OCI-LY1 (cell line): ENCODE measurements around the gene NCAPH2.

Experiments
- H2AFZ ChIP-seq: fragments of 200-600 bp; sonication (generic), shearing (Covaris generic); 2 replicates; pipeline ENCODE4 v1.6.0; 2014; ENCODE audit warnings: antibody characterized with exemption, mild to moderate bottlenecking, low read length
- H3F3A ChIP-seq: fragments of 200-600 bp; sonication (generic), shearing (Covaris generic); 2 replicates; pipeline ENCODE4 v1.6.0; 2014; ENCODE audit warnings: mild to moderate bottlenecking, antibody characterized with exemption, low read length, moderate library complexity; ENCODE audit not compliant: insufficient read depth
- H3K27ac ChIP-seq: fragments of 200-600 bp; sonication (generic); 2 replicates; pipeline ENCODE4 v1.5.1; 2014; ENCODE audit warnings: low read length, mixed run types, mild to moderate bottlenecking, low read depth; ENCODE audit not compliant: poor library complexity, severe bottlenecking
- H3K27me3 ChIP-seq: fragments of 200-600 bp; sonication (generic); 2 replicates; pipeline ENCODE4 v1.6.0; 2014; ENCODE audit warnings: antibody characterized with exemption, mild to moderate bottlenecking, low read length, moderate library complexity; ENCODE audit not compliant: insufficient read depth
- H3K36me3 ChIP-seq: fragments of 200-600 bp; sonication (generic); 2 replicates; pipeline ENCODE4 v1.6.1; 2014; ENCODE audit warnings: mild to moderate bottlenecking, antibody characterized with exemption, low read length, moderate library complexity, mixed read lengths; ENCODE audit not compliant: insufficient read depth
- H3K4me1 ChIP-seq: fragments of 200-600 bp; sonication (generic); 2 replicates; pipeline ENCODE4 v1.5.1; 2014; ENCODE audit warnings: mild to moderate bottlenecking, low read length, moderate library complexity; ENCODE audit not compliant: insufficient read depth, severe bottlenecking
- H3K4me2 ChIP-seq: fragments of 200-600 bp; sonication (generic), shearing (Covaris generic); 2 replicates; pipeline ENCODE4 v1.6.1; 2014; ENCODE audit warnings: low read length
- H3K4me3 ChIP-seq: fragments of 200-600 bp; sonication (generic); 2 replicates; pipeline ENCODE4 v1.5.1; 2014; ENCODE audit warnings: low read length, low read depth, mild to moderate bottlenecking, mixed read lengths; ENCODE audit not compliant: poor library complexity, severe bottlenecking
- H3K79me2 ChIP-seq: fragments of 200-600 bp; shearing (Covaris generic); 2 replicates; pipeline ENCODE4 v1.6.1; 2016; ENCODE audit warnings: mixed run types, low read length, mixed read lengths; ENCODE audit not compliant: insufficient read depth
- H3K9ac ChIP-seq: fragments of 200-600 bp; sonication (generic), shearing (Covaris generic); 2 replicates; pipeline ENCODE4 v1.6.1; 2014; ENCODE audit warnings: mild to moderate bottlenecking, low read length, mixed read lengths
- H3K9me2 ChIP-seq: fragments of 200-600 bp; sonication (generic), shearing (Covaris generic); 2 replicates; pipeline ENCODE4 v1.6.1; 2014; ENCODE audit warnings: low read depth, mild to moderate bottlenecking, low read length, mixed read lengths
- H3K9me3 ChIP-seq: fragments of 200-600 bp; shearing (Covaris generic); 2 replicates; pipeline ENCODE4 v1.6.1; 2014; ENCODE audit warnings: low read length, mixed read lengths
- H4K20me1 ChIP-seq: fragments of 200-600 bp; sonication (generic), shearing (Covaris generic); 2 replicates; pipeline ENCODE4 v1.6.0; 2016; ENCODE audit warnings: mild to moderate bottlenecking, low read length; ENCODE audit not compliant: insufficient read depth
- EZH2 ChIP-seq: fragments of 200-600 bp; sonication (generic), shearing (Covaris generic); IDR thresholded peaks from 2 replicates; pipeline ENCODE4 v1.8.0; 2017; ENCODE audit warnings: borderline replicate concordance, mixed run types, mild to moderate bottlenecking, antibody characterized with exemption, low read length, moderate library complexity, mixed read lengths
- TF ChIP-seq, protein P1 (sequence below): fragments of 200-600 bp; sonication (generic), shearing (Covaris generic); IDR thresholded peaks from 2 replicates; pipeline ENCODE4 v1.5.1; 2017; ENCODE audit warnings: mild to moderate bottlenecking, antibody characterized with exemption, low read length, moderate library complexity, mixed read lengths

The NCAPH2 gene

DNA sequence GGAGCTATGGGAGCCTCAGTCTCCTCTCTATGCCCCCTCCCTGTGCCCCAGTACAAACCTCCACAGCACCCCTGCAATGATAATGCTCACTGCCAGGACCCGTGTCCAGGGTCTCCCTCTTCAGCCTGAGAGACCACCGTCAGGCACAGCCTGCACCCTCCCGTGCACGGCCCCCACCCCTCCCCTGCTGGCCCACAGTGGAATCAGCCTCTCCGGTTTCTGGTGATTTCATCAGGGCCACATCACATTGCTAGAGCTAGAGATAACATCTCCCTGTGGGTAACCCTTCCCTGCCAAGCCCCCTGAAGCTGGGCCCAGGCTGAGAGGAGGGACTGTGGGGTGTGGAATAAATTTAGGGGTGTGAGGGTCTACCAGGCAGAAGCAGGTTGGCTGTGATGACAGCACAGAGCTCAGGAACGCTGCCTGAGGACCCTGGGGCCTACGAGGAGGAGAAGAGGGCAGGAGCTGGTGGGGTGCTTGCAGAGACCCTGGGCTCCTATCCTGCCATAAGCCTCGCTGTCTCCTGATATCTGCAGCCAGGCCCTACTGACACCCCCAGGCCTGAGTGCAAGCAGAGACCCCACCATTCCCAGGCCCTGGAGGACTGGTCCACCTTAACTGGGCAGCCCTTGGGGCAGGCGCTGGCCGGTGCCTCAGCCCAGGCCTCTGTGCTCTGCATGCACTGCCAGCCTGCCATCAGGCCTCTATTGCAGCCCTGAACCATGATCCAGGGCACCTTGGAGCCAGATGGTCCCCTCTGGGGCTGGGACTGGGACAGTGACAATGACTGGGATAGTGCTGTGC, 37.7 kb downstream of the NCAPH2 start, which contains the start of gene KLHDC7B:
Gene KLHDC7B (plus strand): TSS at position 378 of the 804 bp plus-strand sequence. CDS start 345 bp downstream, at position 723.
- Histone ChIP-seq H3K4me2 (no peak within 1 kb of the TSS), H3F3A (peaks cover 2% of the 10 kb centered on the region; the same call in 1 of the 2 replicates), H3K27me3 (no peaks in the 10 kb centered on the region), H3K9me3 (no peaks in the 10 kb centered on the region), H2AFZ (no peak within 1 kb of the TSS), H3K36me3 (no peaks in the 10 kb centered on the region), H3K79me2 (no peaks in the 10 kb centered on the region), H3K4me1 (peaks cover 43% of the 10 kb centered on the region), H3K27ac (no peak within 1 kb of the TSS), H3K9me2 (no peaks in the 10 kb centered on the region), H3K9ac (no peak within 1 kb of the TSS), H4K20me1 (no peaks in the 10 kb centered on the region), H3K4me3 (no peak within 1 kb of the TSS)
- TF ChIP-seq, protein P1, sequence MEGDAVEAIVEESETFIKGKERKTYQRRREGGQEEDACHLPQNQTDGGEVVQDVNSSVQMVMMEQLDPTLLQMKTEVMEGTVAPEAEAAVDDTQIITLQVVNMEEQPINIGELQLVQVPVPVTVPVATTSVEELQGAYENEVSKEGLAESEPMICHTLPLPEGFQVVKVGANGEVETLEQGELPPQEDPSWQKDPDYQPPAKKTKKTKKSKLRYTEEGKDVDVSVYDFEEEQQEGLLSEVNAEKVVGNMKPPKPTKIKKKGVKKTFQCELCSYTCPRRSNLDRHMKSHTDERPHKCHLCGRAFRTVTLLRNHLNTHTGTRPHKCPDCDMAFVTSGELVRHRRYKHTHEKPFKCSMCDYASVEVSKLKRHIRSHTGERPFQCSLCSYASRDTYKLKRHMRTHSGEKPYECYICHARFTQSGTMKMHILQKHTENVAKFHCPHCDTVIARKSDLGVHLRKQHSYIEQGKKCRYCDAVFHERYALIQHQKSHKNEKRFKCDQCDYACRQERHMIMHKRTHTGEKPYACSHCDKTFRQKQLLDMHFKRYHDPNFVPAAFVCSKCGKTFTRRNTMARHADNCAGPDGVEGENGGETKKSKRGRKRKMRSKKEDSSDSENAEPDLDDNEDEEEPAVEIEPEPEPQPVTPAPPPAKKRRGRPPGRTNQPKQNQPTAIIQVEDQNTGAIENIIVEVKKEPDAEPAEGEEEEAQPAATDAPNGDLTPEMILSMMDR = no peak
- TF ChIP-seq EZH2 = no peak

DNA sequence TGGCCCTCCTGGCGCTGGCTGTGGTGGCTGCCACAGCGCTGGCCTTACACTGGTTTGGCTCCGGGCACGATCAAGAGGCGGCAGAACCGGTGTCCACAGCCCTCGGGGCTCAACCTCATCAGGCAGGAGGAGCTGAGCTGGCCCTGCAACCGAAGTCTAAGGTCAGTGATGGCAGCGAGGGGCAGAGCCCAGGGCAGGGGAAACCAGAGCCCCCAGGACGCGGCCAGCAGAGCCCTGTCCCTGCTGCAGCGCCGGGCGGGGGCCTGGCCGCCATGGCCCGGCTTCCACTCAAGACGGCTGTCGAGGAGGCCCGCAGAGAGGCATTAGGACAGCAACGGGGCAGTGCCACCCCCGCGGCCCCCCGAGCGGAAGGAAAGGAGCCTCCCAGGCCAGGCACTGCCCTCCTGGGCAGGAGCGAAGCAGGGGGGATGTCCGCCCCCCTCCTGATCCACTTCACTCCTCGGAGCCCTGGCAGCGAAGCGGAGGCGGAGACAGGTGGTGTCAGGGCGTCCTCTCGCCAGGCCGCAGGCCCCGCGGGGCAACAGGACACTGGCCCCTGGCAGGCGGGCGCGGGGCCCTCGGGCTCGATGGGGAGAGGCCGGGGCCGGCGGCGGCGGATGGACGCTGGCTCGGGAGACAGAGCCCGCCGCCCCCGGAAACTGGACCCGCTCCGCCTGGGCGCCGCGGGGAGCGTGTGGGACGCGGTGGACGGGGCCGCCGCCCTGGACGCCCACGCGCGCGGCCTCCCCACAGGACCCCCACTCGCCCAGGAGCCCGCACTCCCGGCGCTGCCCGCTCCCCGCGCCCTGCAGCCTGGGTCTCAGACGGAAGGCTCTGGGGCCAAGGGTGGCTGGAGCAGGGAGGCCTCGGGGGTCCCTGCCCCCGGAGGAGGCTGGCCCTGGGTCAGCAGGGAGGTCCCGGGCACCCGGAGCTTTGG, 38.6 kb downstream of the NCAPH2 start:
- Histone ChIP-seq H3K79me2 (no peaks in the 10 kb centered on the region), H3K9me3 (no peaks in the 10 kb centered on the region), H3K27ac (no peak overlapping the region), H3K4me2 (no peak overlapping the region), H3K36me3 (no peaks in the 10 kb centered on the region), H3K27me3 (peaks cover 5% of the 10 kb centered on the region; the same call in 1 of the 2 replicates), H3K4me1 (peaks cover 35% of the 10 kb centered on the region), H3K4me3 (no peak overlapping the region), H4K20me1 (no peaks in the 10 kb centered on the region), H2AFZ (no peak overlapping the region), H3K9ac (no peak overlapping the region), H3F3A (no peaks in the 10 kb centered on the region), H3K9me2 (no peaks in the 10 kb centered on the region)
- no peak for TF ChIP-seq EZH2
- TF ChIP-seq, protein P1 = no peak

DNA sequence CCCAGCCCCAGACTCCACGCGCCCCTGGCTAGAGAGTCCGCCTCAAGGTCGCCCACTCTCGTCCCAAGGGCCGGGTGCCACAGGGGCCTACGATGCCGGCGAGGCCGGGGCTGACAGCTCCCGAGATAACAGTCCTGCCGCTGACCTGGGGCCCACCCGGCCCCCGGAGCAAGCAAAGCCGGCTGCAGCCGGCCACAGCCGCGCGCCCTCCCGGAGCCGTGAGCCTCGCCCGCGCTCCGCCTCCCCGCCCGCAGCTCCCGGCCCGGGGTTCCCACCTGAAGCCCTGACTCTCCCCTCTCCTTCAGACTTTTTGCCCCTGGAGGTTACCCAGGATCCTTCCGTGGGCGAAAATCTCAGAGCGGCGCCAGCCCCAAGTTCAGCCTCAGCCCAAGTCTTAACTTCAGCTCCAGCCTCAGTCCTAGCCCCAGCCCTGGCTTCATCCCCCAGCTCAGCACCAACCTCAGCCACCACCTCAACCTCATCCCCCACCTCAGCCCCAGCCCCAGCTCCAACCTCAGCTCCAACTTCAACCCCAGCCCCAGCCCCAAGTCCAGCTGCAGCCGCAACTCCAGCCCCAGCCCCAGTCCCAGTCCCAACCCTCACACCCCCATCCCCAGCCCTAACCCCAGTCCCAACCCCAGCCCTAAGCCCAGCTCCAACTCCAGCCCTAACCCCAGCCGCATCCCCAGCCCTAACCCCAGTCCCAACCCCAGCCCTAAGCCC, 39.4 kb downstream of the NCAPH2 start:
- H3K36me3 ChIP-seq = no peaks in the 10 kb centered on the region
- peaks cover 26% of the 10 kb centered on the region for H3K4me1 ChIP-seq
- no peaks in the 10 kb centered on the region for H3K9me2 ChIP-seq
- H2AFZ ChIP-seq = no peak overlapping the region
- no peak overlapping the region for H3K4me3 ChIP-seq
- no peaks in the 10 kb centered on the region for H3K9me3 ChIP-seq
- H3K79me2 ChIP-seq = no peaks in the 10 kb centered on the region
- TF ChIP-seq, protein P1 = no peak
- TF ChIP-seq EZH2 = no peak
- no peaks in the 10 kb centered on the region for H4K20me1 ChIP-seq
- H3K27ac ChIP-seq = no peak overlapping the region
- H3F3A ChIP-seq = no peaks in the 10 kb centered on the region
- peaks cover 5% of the 10 kb centered on the region; the same call in 1 of the 2 replicates for H3K27me3 ChIP-seq
- H3K4me2 ChIP-seq = no peak overlapping the region
- H3K9ac ChIP-seq = no peak overlapping the region
